ENCODE measurements around the gene OR10G7. TPM values are rescaled to one million over a fixed set of nuclear protein-coding genes. Genes with fewer than 3 reads are reported as not detected.

OR10G7 gene
- total and polyA plus RNA-seq, 8 donors: not detected

DNA sequence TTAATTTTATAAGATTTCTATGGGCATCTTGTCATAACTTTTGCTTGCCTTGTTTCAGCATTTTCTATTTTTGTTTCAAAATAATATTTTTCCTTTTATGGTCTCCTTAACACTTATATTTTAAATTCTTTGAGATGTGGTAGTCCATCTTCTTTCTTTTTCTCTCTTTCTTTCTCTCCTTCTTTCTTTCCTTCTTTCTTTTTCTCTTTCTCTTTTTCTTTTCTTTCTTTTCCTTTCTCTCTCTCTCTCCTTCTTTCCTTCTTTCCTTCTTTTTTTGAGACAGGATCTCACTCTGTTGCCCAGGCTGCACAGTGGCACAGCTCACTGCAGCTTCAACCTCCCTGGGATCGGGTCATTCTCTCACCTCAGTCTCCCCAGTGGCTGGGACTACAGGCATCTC is 36.1 kb upstream of the OR10G7 start:
- Histone ChIP-seq H3K27me3 (peaks cover 0 to 49% (median 16%) of the 10 kb centered on the region in 3 donors), H3K27ac (no peak overlapping the region), H3K36me3 (no peaks in the 10 kb centered on the region), H3K4me1 (peaks cover 0 to 12% (median 9%) of the 10 kb centered on the region in 4 donors), H3K9me3 (no peaks in the 10 kb centered on the region), H3K4me3 (no peak overlapping the region)
- TF ChIP-seq POLR2A (IDR thresholded peaks at IDR 0.05) (no peak), EP300 (IDR thresholded peaks at IDR 0.05) (no peak), POLR2AphosphoS5 (IDR thresholded peaks at IDR 0.05) (no peak)
- TF ChIP-seq, protein P1, sequence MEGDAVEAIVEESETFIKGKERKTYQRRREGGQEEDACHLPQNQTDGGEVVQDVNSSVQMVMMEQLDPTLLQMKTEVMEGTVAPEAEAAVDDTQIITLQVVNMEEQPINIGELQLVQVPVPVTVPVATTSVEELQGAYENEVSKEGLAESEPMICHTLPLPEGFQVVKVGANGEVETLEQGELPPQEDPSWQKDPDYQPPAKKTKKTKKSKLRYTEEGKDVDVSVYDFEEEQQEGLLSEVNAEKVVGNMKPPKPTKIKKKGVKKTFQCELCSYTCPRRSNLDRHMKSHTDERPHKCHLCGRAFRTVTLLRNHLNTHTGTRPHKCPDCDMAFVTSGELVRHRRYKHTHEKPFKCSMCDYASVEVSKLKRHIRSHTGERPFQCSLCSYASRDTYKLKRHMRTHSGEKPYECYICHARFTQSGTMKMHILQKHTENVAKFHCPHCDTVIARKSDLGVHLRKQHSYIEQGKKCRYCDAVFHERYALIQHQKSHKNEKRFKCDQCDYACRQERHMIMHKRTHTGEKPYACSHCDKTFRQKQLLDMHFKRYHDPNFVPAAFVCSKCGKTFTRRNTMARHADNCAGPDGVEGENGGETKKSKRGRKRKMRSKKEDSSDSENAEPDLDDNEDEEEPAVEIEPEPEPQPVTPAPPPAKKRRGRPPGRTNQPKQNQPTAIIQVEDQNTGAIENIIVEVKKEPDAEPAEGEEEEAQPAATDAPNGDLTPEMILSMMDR (IDR thresholded peaks at IDR 0.05): no peak
- DNase-seq: no peak
- intact Hi-C loops (cut with DNase I; ENCODE audit: low total_unique reads): loop anchor here (10.0 kb wide), 1 partner anchor 118 kb away; no protein-coding TSS in a partner anchor
- WGBS, 5 donors: 47 to 97% (median 84%) methylated on average over 1 of the region's 1 CpG

DNA sequence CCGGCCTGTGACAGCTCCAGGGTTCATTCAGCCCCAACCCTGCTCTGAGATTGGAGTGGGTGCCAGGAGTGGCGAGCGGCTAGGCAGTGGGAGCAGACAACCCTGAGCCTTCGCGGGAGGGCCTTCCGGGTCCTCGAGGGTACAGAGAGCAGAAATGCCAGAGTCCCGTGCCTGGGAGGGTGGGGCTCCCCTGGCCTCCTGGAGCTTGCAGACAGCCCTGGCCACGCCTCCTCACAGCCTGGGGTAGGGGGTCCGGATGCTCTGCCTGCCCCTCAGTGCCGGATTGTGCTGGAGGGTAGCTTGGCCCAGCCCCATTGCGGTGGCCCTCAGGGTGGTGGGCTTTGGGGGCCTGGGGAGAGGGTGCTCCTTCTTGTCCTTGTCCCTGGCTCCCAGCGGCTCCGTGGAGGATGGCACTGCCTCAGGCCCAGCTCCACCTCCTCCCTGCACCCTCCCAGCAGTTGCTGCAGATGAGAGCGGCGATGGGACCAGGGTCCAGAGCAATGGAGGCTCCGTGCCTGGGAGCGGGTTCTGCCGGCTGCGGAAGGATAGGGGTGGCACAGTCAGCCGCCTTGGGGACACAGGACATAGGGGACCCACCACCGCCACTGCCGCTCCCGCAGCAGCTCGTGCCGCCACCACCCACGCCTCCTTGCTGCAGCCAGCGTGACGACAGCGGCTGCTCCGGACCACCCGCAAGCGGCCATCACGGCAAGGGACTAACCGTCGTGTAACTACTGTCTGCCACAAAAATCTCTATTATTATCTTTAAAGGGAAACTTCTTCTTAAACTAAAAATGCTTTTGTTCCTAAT is 34.9 kb upstream of the OR10G7 start:
- Histone ChIP-seq H3K27ac (peak overlapping the region in 2 of 5 donors; percentile 19 to 24), H3K27me3 (peaks cover 0 to 50% (median 16%) of the 10 kb centered on the region in 3 donors), H3K4me1 (peaks cover 0 to 22% (median 12%) of the 10 kb centered on the region in 4 donors), H3K4me3 (peak overlapping the region; percentile 29 to 45 (median 40)), H3K36me3 (no peaks in the 10 kb centered on the region), H3K9me3 (no peaks in the 10 kb centered on the region)
- intact Hi-C loops (cut with DNase I; ENCODE audit: low total_unique reads): loop anchor here (10.0 kb wide), 1 partner anchor 119 kb away; no protein-coding TSS in a partner anchor
- TF ChIP-seq POLR2AphosphoS5 (IDR thresholded peaks at IDR 0.05) (no peak), POLR2A (IDR thresholded peaks at IDR 0.05) (no peak), EP300 (IDR thresholded peaks at IDR 0.05) (no peak)
- TF ChIP-seq, protein P1 (IDR thresholded peaks at IDR 0.05): no peak
- DNase-seq: peak in 1 of 2 donors; percentile 69
- 5 to 12% (median 7%) methylated on average over 24 to 36 of the region's 36 CpGs for WGBS, 5 donors

DNA sequence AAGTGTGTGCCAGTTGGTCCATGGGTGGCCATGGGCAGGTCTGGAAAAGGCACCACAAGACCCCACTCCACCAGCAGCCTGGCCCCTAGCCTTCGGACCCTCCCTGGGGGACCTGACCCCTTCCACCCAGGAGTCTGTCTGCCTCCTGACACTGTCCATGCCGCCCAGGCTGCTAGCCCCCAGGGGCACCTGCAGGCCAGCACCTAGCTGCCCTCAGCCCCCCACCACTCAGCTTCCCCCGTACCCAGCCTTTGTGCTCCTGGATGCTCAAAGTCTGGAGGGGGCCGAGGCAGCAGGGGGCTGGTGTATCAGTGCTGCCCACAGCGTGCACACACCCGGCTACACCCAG is 34.3 kb upstream of the OR10G7 start:
- no peak for DNase-seq
- peaks cover 0 to 22% (median 12%) of the 10 kb centered on the region in 4 donors for H3K4me1 ChIP-seq
- 54 to 88% (median 62%) methylated on average over 4 to 6 of the region's 6 CpGs for WGBS, 5 donors
- TF ChIP-seq POLR2AphosphoS5 (IDR thresholded peaks at IDR 0.05) (no peak), POLR2A (IDR thresholded peaks at IDR 0.05) (no peak), EP300 (IDR thresholded peaks at IDR 0.05) (no peak)
- TF ChIP-seq, protein P1 (IDR thresholded peaks at IDR 0.05): no peak
- H3K4me3 ChIP-seq: peak overlapping the region in 3 of 4 donors; percentile 29 to 43 (median 37)
- H3K27me3 ChIP-seq: peaks cover 0 to 51% (median 16%) of the 10 kb centered on the region in 3 donors
- peak overlapping the region in 2 of 5 donors; percentile 19 to 24 for H3K27ac ChIP-seq
- H3K36me3 ChIP-seq: no peaks in the 10 kb centered on the region
- H3K9me3 ChIP-seq: no peaks in the 10 kb centered on the region
- intact Hi-C loops (cut with DNase I; ENCODE audit: low total_unique reads): loop anchor here (10.0 kb wide), 1 partner anchor 119 kb away; no protein-coding TSS in a partner anchor

DNA sequence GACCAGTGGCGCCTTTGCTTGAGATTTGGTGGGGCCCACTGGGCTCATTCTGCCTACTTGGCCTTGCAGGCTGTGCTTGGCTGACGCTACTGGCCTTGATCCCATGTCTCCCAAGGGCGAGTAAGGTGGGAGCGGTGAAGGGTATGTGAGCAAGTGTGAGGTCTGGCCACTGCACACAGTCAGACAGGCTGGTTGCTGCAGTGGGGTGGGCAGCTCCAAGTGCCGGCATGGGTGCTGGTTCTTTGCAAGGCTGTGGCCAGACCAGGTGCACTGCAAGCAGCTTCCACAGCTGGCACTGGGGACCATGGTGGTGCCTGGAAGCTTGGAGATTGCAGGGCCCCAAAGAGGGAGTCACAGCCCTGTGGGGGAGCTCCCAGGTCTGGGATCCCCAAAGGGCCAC is 33.4 kb upstream of the OR10G7 start:
- TF ChIP-seq, protein P1 (IDR thresholded peaks at IDR 0.05): no peak
- TF ChIP-seq POLR2A (IDR thresholded peaks at IDR 0.05) (no peak), EP300 (IDR thresholded peaks at IDR 0.05) (no peak), POLR2AphosphoS5 (IDR thresholded peaks at IDR 0.05) (no peak)
- 89 to 96% (median 94%) methylated on average over 5 of the region's 5 CpGs for WGBS, 5 donors
- no peaks in the 10 kb centered on the region for H3K9me3 ChIP-seq
- no peaks in the 10 kb centered on the region for H3K36me3 ChIP-seq
- peaks cover 0 to 25% (median 15%) of the 10 kb centered on the region in 4 donors for H3K4me1 ChIP-seq
- no peak for DNase-seq
- intact Hi-C loops (cut with DNase I; ENCODE audit: low total_unique reads): loop anchor here (10.0 kb wide), 1 partner anchor 120 kb away; no protein-coding TSS in a partner anchor
- H3K4me3 ChIP-seq: no peak overlapping the region
- H3K27ac ChIP-seq: no peak overlapping the region
- H3K27me3 ChIP-seq: peaks cover 0 to 60% (median 23%) of the 10 kb centered on the region in 3 donors
